ENCODE measurements around the gene CDKN2AIPNL. TPM values are rescaled to one million over a fixed set of nuclear protein-coding genes. Genes with fewer than 3 reads are reported as not detected.
A peak's percentile ranks its signal among the peaks of the same experiment; 100 is the strongest.
"Not testable (repeated sequence)": the region's sequence is repeated elsewhere in the genome, so short reads cannot be mapped to it uniquely, and the experiment has no call there.

The CDKN2AIPNL gene
- total and polyA plus RNA-seq, 2 of the 13 experiments (the other 11 are each of a cell fraction or from before 2014, with no cell fraction given): 17.4 to 46.5 TPM

- H3K36me3 ChIP-seq (replicated peaks in 1 of 2; ENCODE audit: control insufficient read depth in 1 of 2, insufficient read depth in 2 of 2, low read length in 2 of 2); DNase-seq (ENCODE audit: low spot score); H3K4me3 ChIP-seq (replicated peaks in 1 of 3; ENCODE audit: insufficient read depth in 1 of 3, low read depth in 2 of 3, low read length in 3 of 3); H4K20me1 ChIP-seq (ENCODE audit: insufficient read depth, low read length); POLR2A ChIA-PET; H3K27me3 ChIP-seq (ENCODE audit: control insufficient read depth in 1 of 2, insufficient read depth in 2 of 2, low read length in 2 of 2); H3K79me2 ChIP-seq (ENCODE audit: insufficient read depth, low read length); in situ Hi-C loops (cut with HindIII; ENCODE audit: extremely low pct_ligation_motif_present, low pct_unique_long_range_greater_than_20kb); FAIRE-seq; H2AFZ ChIP-seq (ENCODE audit: low read length); H3K27ac ChIP-seq (ENCODE audit: extremely low read length, insufficient read depth, low read length); H3K9me3 ChIP-seq (ENCODE audit: low read length); CTCF ChIA-PET (ENCODE audit: low intra/inter-chr PET ratio, low total read pairs); H3K9ac ChIP-seq (ENCODE audit: insufficient read depth, low read depth, low read length); BruUV-seq (replicated peaks); H3K4me2 ChIP-seq (ENCODE audit: low read depth, low read length); intact Hi-C loops (cut with micrococcal nuclease; ENCODE audit: unreplicated experiment); ATAC-seq: not testable (repeated sequence)
- H3K4me1 ChIP-seq (ENCODE audit: insufficient read depth, low read length): peaks cover 34% of the 10 kb centered on the region
- WGBS (ENCODE audit: low lambda C conversion rate): 95% methylated on average over 4 of the region's 4 CpGs
Observed at GRCh38 chr5:134421038-134421437, 9.4 kb upstream of the CDKN2AIPNL start.

- DNase-seq (ENCODE audit: low spot score) (no peak), ATAC-seq (no peak), FAIRE-seq (no peak)
- peak; percentile 42 for TF ChIP-seq NR2F6 (IDR thresholded peaks at IDR 0.05)
- TF ChIP-seq NR2F6 (CRISPR knock-in tag; IDR thresholded peaks at IDR 0.05): no peak
- TF ChIP-seq ARID3A (IDR thresholded peaks at IDR 0.05; ENCODE audit: low read depth, low read length): no peak
- no peak overlapping the region for H3K4me3 ChIP-seq (replicated peaks in 1 of 3; ENCODE audit: insufficient read depth in 1 of 3, low read depth in 2 of 3, low read length in 3 of 3)
- POLR2A ChIA-PET: no interaction called here
- no TSS peak for BruUV-seq (replicated peaks)
- H2AFZ ChIP-seq (ENCODE audit: low read length): no peak overlapping the region
- no peaks in the 10 kb centered on the region for H3K79me2 ChIP-seq (ENCODE audit: insufficient read depth, low read length)
- H3K36me3 ChIP-seq (replicated peaks in 1 of 2; ENCODE audit: control insufficient read depth in 1 of 2, insufficient read depth in 2 of 2, low read length in 2 of 2): no peaks in the 10 kb centered on the region
- intact Hi-C loops (cut with micrococcal nuclease; ENCODE audit: unreplicated experiment) (no loop called here), in situ Hi-C loops (cut with HindIII; ENCODE audit: extremely low pct_ligation_motif_present, low pct_unique_long_range_greater_than_20kb) (no loop called here)
- no peaks in the 10 kb centered on the region for H4K20me1 ChIP-seq (ENCODE audit: insufficient read depth, low read length)
- 23% methylated on average over 2 of the region's 2 CpGs for WGBS (ENCODE audit: low lambda C conversion rate)
- no peak overlapping the region for H3K27ac ChIP-seq (ENCODE audit: extremely low read length, insufficient read depth, low read length)
- no peak overlapping the region for H3K9ac ChIP-seq (ENCODE audit: insufficient read depth, low read depth, low read length)
- H3K4me2 ChIP-seq (ENCODE audit: low read depth, low read length): no peak overlapping the region
- peaks cover 9% of the 10 kb centered on the region; the same call in 1 of the 2 replicates for H3K9me3 ChIP-seq (ENCODE audit: low read length)
- CTCF ChIA-PET (ENCODE audit: low intra/inter-chr PET ratio, low total read pairs): no interaction called here
- no peaks in the 10 kb centered on the region for H3K27me3 ChIP-seq (ENCODE audit: control insufficient read depth in 1 of 2, insufficient read depth in 2 of 2, low read length in 2 of 2)
- H3K4me1 ChIP-seq (ENCODE audit: insufficient read depth, low read length): peaks cover 39% of the 10 kb centered on the region
Observed at GRCh38 chr5:134420343-134420742, 8.7 kb upstream of the CDKN2AIPNL start.

Measured in HepG2 (cell line).